ENCODE results near the gene LRRC41.
"Not testable (repeated sequence)": the region's sequence is repeated elsewhere in the genome, so short reads cannot be mapped to it uniquely, and the experiment has no call there.

Gene LRRC41

GRCh38 chr1:46303038-46303871 lies at the start of gene LRRC41, which contains the start of gene UQCRH:
LRRC41 (minus strand) TSS chr1:46303616; CDS start chr1:46303322, 294 bp downstream.
UQCRH (plus strand) TSS chr1:46303698; CDS start chr1:46303767, 69 bp downstream.
- peak; percentile 95 for DNase-seq

GRCh38 chr1:46352363-46352762 lies 48.9 kb upstream of the LRRC41 start:
- no peak for DNase-seq

GRCh38 chr1:46345281-46345680 lies 41.9 kb upstream of the LRRC41 start:
- no peak for DNase-seq

GRCh38 chr1:46344481-46344880 lies 41.1 kb upstream of the LRRC41 start:
- DNase-seq: no peak

GRCh38 chr1:46343705-46344104 lies 40.3 kb upstream of the LRRC41 start:
- no peak for DNase-seq

GRCh38 chr1:46343351-46343695 lies 39.9 kb upstream of the LRRC41 start:
- no peak for DNase-seq

- DNase-seq: no peak
Measured at GRCh38 chr1:46342677-46343350, 39.4 kb upstream of the LRRC41 start.

GRCh38 chr1:46342084-46342656 lies 38.8 kb upstream of the LRRC41 start:
- DNase-seq: peak; percentile 10

- no peak for DNase-seq
Measured at GRCh38 chr1:46341222-46342083, 38.0 kb upstream of the LRRC41 start.

GRCh38 chr1:46340404-46341221 lies 37.2 kb upstream of the LRRC41 start, which contains the start of gene NSUN4:
NSUN4 (plus strand) TSS chr1:46340807; CDS start chr1:46340827, 20 bp downstream.
- DNase-seq: peak; percentile 82

GRCh38 chr1:46337409-46337808 lies 34.0 kb upstream of the LRRC41 start:
- DNase-seq: not testable (repeated sequence)

- no peak for DNase-seq
Measured at GRCh38 chr1:46335081-46335480, 31.7 kb upstream of the LRRC41 start.

GRCh38 chr1:46334030-46334384 lies 30.6 kb upstream of the LRRC41 start:
- DNase-seq: no peak

- peak; percentile 2 for DNase-seq
Measured at GRCh38 chr1:46333300-46334029, 30.0 kb upstream of the LRRC41 start.

GRCh38 chr1:46331786-46332540 lies 28.5 kb upstream of the LRRC41 start:
- not testable (repeated sequence) for DNase-seq

- DNase-seq: not testable (repeated sequence)
Measured at GRCh38 chr1:46330381-46330780, 27.0 kb upstream of the LRRC41 start.

- DNase-seq: not testable (repeated sequence)
Measured at GRCh38 chr1:46329807-46330206, 26.4 kb upstream of the LRRC41 start.

GRCh38 chr1:46328182-46328581 lies 24.8 kb upstream of the LRRC41 start:
- DNase-seq: not testable (repeated sequence)

- not testable (repeated sequence) for DNase-seq
Measured at GRCh38 chr1:46325285-46326076, 22.1 kb upstream of the LRRC41 start.
